Measurements from ENCODE around the gene LSM10.

DNA sequence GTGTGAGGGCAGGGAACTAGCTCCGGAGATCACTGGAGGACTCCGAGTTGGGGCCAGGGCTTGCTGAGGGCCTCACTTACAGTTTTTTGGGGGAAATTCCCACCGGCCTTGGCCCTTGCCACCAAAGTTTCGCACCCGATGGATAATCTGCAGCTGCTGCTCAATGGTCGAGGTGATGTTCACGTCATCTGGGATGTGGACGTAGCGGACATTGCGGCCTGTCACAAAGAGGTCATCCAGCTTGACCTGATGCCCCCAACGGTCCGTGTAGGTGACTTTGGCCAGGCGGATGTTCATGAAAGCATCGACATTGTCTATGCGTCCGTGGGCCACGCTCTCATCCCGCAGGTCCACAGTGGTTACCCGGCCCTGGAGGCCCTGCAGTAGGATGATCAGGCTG lies 4.0 kb downstream of the LSM10 start:
- TF ChIP-seq, protein P1, sequence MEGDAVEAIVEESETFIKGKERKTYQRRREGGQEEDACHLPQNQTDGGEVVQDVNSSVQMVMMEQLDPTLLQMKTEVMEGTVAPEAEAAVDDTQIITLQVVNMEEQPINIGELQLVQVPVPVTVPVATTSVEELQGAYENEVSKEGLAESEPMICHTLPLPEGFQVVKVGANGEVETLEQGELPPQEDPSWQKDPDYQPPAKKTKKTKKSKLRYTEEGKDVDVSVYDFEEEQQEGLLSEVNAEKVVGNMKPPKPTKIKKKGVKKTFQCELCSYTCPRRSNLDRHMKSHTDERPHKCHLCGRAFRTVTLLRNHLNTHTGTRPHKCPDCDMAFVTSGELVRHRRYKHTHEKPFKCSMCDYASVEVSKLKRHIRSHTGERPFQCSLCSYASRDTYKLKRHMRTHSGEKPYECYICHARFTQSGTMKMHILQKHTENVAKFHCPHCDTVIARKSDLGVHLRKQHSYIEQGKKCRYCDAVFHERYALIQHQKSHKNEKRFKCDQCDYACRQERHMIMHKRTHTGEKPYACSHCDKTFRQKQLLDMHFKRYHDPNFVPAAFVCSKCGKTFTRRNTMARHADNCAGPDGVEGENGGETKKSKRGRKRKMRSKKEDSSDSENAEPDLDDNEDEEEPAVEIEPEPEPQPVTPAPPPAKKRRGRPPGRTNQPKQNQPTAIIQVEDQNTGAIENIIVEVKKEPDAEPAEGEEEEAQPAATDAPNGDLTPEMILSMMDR (IDR thresholded peaks at IDR 0.05; ENCODE audit: low read depth, low read length), result no peak
- no peak for TF ChIP-seq EZH2phosphoT487 (IDR thresholded peaks at IDR 0.05; ENCODE audit: low read depth)
